WI38 (cell line): Measurements from ENCODE around the gene CAMK2A.

Source experiments
- H3K4me3 ChIP-seq: 2 replicates; pipeline ENCODE4 v1.5.1; 2011; ENCODE audit warnings: low read depth, mild to moderate bottlenecking, control low read depth, low read length
- CTCF ChIP-seq: IDR thresholded peaks from 2 replicates; pipeline ENCODE4 v1.5.1; 2012; ENCODE audit warnings: low read depth, mild to moderate bottlenecking, control low read depth, low read length

Gene CAMK2A

DNA sequence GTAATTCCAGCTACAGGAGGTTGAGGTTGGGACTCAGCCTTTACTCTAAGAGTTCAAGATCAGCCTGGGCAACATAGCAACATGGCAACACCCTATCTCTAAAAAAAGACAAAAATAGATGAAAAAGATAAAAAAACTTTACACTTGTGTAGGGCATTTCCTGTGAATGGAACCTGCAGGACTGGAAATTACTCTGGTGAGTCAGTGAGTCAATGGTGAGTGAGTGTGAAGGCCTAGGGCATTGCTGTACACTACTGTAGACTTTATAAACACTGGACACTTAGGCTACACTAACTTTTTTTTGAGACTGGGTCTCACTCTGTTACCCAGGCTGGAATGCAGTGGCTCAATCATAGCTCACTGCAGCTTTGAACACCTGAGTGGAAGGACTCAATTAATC is 32.6 kb upstream of the CAMK2A start:
- TF ChIP-seq CTCF, result no peak
- no peak overlapping the region for H3K4me3 ChIP-seq

- TF ChIP-seq CTCF, result no peak
- H3K4me3 ChIP-seq, result no peak overlapping the region
Observed at GRCh38 chr5:150321784-150322183, 32.2 kb upstream of the CAMK2A start.

DNA sequence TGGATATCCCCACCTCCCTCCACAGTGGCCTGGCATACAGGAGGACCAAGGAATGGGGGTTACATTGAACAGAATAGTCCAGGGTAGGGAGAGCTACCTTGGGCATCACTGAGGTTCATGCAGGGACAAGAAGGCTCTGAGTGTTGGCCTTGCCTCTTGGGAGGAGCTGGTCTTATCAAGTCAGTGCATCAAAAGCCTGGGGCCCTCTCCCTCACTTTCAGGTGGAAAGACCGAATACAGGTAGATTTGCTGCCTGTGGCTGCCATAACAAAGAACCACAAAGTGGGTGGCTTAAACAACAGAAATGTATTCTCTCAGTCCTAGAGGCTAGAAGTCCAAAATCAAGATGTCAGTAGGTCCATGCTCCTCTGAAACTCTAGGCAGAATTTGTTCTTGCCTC is 31.6 kb upstream of the CAMK2A start:
- H3K4me3 ChIP-seq, result no peak overlapping the region
- TF ChIP-seq CTCF, result no peak

DNA sequence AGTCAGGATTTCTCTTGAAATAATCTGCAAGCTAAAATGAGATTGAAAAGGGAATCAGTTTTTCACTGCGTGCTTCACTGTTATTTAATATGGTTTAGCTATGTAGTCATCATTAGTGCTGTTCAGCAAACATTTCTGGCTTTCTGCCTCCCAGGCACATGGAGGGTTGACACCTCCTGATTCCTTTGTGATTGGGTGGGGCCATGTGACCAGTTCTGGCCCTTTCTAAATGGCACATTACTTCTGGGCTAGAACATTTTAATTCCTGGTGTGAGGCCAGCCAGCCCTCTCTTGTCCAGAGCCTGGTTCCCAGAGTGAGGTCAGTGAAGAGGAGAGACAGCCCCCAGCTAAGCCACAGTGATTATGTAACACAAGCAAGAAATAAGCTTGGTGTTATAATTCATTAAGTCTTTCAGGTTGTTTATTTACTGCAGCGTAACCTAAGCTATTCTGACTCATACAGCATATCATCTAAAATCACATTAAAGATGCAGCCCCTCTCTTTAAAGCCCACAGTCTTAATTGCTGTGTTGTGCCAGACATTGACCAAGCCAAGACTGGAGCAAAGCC is 30.6 kb upstream of the CAMK2A start:
- H3K4me3 ChIP-seq, result no peak overlapping the region
- TF ChIP-seq CTCF, result no peak

DNA sequence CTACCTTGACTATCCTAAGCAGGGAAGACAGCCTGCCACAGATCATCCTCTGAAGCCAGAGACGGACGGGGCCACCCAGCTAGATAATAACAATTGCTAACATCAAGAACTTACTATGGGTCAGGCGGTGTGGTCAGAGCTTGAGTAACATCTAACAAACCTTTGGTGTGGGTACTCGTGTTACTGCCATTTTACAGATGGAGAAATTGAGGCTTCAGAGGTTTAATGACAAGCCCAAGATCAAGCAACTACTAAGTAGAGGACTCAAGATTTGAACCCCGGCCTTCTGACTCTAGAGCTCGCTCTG is 29.9 kb upstream of the CAMK2A start:
- TF ChIP-seq CTCF, result no peak
- H3K4me3 ChIP-seq, result no peak overlapping the region

DNA sequence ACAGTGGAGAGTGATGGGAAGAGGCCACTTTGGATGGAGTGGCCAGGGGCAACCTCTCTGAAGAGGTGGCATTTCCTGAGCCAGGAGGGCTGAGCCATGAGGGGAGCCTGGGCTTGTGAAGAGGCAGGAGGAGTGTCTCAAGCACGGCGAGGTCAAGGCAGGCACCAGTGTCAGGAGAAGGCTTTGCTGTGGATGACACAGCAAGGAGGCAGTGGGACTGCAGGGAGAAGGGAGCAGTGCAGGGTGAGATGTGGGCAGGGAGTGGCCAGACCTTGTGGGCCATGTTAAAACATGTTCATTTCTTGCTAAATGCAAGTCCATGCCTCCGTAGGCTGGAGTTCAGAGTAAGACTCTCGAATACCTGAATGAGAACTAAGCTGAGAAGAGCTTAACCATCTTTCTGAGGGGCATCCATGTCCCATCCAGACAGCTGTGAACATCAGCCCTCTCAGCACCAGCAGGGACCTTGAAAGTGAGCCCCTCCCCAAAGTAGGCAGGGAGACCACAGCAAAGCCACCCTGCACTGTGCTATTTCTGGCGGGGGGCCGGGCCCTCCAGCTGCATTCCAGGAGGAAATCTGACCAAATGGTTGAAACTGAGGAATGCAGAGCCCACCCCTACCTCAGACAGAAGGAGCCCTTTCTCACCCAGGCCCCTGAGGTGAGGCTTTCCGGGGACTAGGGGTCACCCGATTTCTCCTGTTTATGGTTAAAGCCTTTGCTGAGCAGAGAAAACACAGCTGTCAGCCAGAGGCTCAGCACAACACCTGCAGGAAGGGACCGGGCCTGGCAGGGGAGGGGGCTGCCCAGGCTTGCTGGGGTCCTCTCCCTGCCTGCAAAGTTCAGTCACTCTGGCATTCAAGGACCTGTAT is 29.3 kb upstream of the CAMK2A start:
- TF ChIP-seq CTCF, result no peak
- no peak overlapping the region for H3K4me3 ChIP-seq
